Breast epithelium (tissue), 4 donors: ENCODE data around the gene TYSND1. TPM values are rescaled to one million over a fixed set of nuclear protein-coding genes. Genes with fewer than 3 reads are reported as not detected.
A peak's percentile ranks its signal among the peaks of the same experiment; 100 is the strongest.

Experiments
- DNase-seq, 2 donors: peaks; one replicate each; pipeline ENCODE4 v3.0.0-alpha.2; 2019; ENCODE audit warnings: low spot score in 2 of 2
- H3K27ac ChIP-seq, 2 donors: fragments of 200-600 bp; sonication (generic) in 1 of 2; one replicate each; pipeline ENCODE4 v1.5.1; 2016 to 2019; ENCODE audit warnings: mild to moderate bottlenecking in 1 of 2
- H3K27me3 ChIP-seq, 2 donors: fragments of 200-600 bp; sonication (generic) in 1 of 2; one replicate each; pipeline versions ENCODE4 v1.5.1 to v1.6.0; 2017 to 2019; ENCODE audit warnings: control low read depth in 1 of 2, mild to moderate bottlenecking in 1 of 2
- H3K36me3 ChIP-seq: fragments of 200-600 bp; one replicate; pipeline ENCODE4 v1.5.1; 2019
- H3K4me1 ChIP-seq, 2 donors: fragments of 200-600 bp; sonication (generic); one replicate each; pipeline ENCODE4 v1.5.1; 2016 to 2019; ENCODE audit warnings: control low read depth in 1 of 2
- H3K4me3 ChIP-seq, 3 donors: fragments of 200-600 bp; sonication (generic); 1 replicate in 2 of 3; 2 replicates in 1 of 3; pipeline ENCODE4 v1.5.1; 2016 to 2019; ENCODE audit warnings: mild to moderate bottlenecking in 3 of 3, moderate library complexity in 2 of 3
- H3K9me3 ChIP-seq, 2 donors: fragments of 200-600 bp; sonication (generic) in 1 of 2; one replicate each; pipeline ENCODE4 v1.5.1; 2016 to 2019; ENCODE audit warnings: control low read depth in 1 of 2
- POLR2A ChIP-seq: fragments of 450-650 bp; IDR thresholded peaks from one replicate; pipeline ENCODE4 v1.6.1; 2016; ENCODE audit warnings: antibody characterized with exemption, mild to moderate bottlenecking, moderate library complexity
- POLR2AphosphoS5 ChIP-seq, 3 donors: sonication (generic); formaldehyde crosslinking; IDR thresholded peaks; one replicate each; pipeline ENCODE4 v1.6.1; 2017; ENCODE audit warnings: antibody characterized with exemption in 3 of 3
- intact Hi-C: fragments of 100-400 bp; cut with DNase I; formaldehyde crosslinking; loops from one replicate; pipeline ENCODE4 v1.15.1; 2023; ENCODE audit warnings: low total_unique reads
- total RNA-seq, 3 donors: library from RNA; depleted of rRNA; stranded (reverse); fragments of >200 nt; gene quantifications; one replicate each; pipeline ENCODE4 v1.1.0, GENCODE V29; 2016
- TF ChIP-seq, protein P1 (sequence below), 3 donors: fragments of 450-650 bp; IDR thresholded peaks; one replicate each; pipeline ENCODE4 v1.5.1; 2016 to 2017; ENCODE audit warnings: antibody characterized with exemption in 3 of 3, mild to moderate bottlenecking in 3 of 3, moderate library complexity in 3 of 3

Gene TYSND1
- total RNA-seq, 3 donors from 2014 or later, result 12.5 to 19.9 (median 19.7) TPM

DNA sequence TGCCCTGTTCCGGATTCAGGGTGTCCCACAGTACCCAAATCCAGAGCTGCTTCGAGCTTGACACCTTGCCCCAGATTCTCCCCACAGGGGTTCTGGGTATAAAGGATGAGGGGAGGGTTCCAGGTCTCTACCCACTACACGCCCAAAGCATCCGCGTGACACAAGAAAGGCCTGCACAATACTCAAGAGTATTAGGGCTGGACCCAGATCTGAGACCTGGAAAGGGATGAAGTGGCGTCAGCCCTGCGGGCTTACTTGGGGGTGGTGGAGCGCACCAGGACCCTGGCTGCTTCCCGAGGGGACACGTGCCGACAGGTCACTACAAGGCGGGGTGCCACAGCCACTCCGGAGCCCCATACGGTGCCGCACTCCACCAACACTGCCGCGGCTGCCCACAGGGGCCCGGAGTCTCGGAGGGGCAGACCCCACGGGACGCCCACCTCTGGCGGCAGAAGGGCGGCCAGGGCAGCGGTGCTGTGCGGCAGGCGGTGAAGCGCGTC, 1.3 kb downstream of the TYSND1 start:
- DNase-seq, result no peak
- intact Hi-C loops, result no loop called here
- TF ChIP-seq POLR2A (no peak), POLR2AphosphoS5 (IDR thresholded peaks at IDR 0.05) (no peak)
- TF ChIP-seq, protein P1, sequence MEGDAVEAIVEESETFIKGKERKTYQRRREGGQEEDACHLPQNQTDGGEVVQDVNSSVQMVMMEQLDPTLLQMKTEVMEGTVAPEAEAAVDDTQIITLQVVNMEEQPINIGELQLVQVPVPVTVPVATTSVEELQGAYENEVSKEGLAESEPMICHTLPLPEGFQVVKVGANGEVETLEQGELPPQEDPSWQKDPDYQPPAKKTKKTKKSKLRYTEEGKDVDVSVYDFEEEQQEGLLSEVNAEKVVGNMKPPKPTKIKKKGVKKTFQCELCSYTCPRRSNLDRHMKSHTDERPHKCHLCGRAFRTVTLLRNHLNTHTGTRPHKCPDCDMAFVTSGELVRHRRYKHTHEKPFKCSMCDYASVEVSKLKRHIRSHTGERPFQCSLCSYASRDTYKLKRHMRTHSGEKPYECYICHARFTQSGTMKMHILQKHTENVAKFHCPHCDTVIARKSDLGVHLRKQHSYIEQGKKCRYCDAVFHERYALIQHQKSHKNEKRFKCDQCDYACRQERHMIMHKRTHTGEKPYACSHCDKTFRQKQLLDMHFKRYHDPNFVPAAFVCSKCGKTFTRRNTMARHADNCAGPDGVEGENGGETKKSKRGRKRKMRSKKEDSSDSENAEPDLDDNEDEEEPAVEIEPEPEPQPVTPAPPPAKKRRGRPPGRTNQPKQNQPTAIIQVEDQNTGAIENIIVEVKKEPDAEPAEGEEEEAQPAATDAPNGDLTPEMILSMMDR (IDR thresholded peaks at IDR 0.05), result no peak
- Histone ChIP-seq H3K9me3 (no peaks in the 10 kb centered on the region), H3K36me3 (no peaks in the 10 kb centered on the region), H3K27me3 (no peaks in the 10 kb centered on the region), H3K4me3 (peak overlapping the region; percentile 70 to 96 (median 75)), H3K4me1 (peaks cover 0 to 5% of the 10 kb centered on the region in 2 donors), H3K27ac (peak overlapping the region; percentile 85 to 94)

DNA sequence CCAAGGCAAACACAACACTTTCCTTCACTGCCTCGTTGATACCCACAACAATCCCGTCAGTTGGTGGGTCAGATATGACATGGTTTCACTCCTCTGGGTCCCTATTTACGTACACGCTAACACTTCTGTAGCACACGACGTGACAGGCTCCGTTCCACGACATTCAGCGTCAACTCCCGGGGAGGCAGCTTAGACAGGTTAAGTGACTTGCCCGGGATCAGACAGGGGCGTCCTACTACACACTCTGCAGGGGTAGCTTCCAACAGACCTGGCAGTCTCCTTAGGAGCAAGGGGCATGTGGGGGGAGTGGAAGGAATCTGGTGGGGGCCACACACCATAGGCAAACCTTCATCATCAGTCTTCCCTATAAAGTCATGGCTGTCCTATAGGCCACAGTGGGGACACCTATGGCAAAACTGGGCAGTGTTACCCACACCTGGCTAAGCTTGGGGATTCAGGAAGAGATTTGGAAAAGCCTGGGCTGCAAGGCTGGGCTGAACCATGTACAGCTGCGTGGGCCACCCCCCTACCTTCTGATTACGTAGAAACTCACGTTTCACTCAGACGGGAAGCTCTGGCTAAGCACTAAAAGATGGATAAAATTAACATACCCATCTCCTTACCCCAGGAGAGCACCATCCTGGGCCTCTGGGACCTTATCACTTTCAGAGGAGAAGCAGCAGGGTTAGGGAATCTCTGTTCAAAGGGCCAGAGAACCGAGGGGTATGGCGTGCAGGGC, 2.0 kb downstream of the TYSND1 start:
- Histone ChIP-seq H3K36me3 (no peaks in the 10 kb centered on the region), H3K4me3 (peak overlapping the region in 2 of 3 donors; percentile 75 to 96), H3K9me3 (no peaks in the 10 kb centered on the region), H3K27me3 (no peaks in the 10 kb centered on the region), H3K4me1 (peaks cover 0 to 5% of the 10 kb centered on the region in 2 donors), H3K27ac (peak overlapping the region in 1 of 2 donors; percentile 94)
- TF ChIP-seq POLR2AphosphoS5 (IDR thresholded peaks at IDR 0.05), result no peak
- no peak for TF ChIP-seq POLR2A
- TF ChIP-seq, protein P1 (IDR thresholded peaks at IDR 0.05), result no peak
- intact Hi-C loops, result no loop called here
- no peak for DNase-seq

DNA sequence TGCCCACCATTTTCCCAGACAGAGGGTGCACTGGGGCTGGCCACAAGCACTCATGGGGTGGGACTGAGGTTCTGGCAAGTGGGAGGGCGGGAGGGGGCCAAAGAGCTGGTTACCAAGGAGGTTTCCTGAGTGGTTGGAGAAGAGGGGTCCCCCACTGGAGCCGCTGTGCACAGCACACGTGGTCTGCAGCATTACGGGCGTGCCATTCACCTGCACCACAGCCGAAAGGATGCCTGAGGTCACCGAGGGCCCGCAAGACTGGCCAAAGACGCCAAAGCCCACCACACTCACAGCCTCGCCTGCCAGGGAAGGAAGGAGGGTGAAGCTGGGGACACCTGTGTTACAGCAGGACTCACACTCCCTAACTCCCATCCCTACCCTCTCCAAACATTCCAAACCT, 3.9 kb downstream of the TYSND1 start:
- Histone ChIP-seq H3K4me3 (no peak overlapping the region), H3K36me3 (no peaks in the 10 kb centered on the region), H3K27me3 (no peaks in the 10 kb centered on the region), H3K9me3 (no peaks in the 10 kb centered on the region), H3K4me1 (peaks cover 0 to 5% of the 10 kb centered on the region in 2 donors), H3K27ac (no peak overlapping the region)
- TF ChIP-seq POLR2A (no peak), POLR2AphosphoS5 (IDR thresholded peaks at IDR 0.05) (no peak)
- TF ChIP-seq, protein P1 (IDR thresholded peaks at IDR 0.05), result no peak
- intact Hi-C loops, result no loop called here
- DNase-seq, result no peak

DNA sequence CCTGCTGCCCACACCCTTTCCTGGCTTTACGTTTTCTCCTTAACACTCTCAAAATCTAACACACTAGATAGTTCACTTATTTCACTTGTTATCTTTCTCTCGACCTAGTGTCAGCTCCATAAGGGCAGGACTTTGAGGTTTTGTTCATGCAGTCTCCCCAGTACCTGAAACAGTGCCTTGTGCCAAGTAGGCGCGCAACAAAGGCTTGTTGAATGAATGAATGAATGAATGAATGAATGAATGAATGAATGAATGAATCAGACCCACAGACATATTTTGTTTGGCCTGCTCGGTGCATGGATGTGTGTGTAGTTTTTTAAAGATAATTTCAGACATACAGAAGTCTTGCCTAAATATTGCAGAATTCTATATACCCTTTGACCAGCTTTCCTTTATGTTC, 6.2 kb downstream of the TYSND1 start:
- no peaks in the 10 kb centered on the region for H3K36me3 ChIP-seq
- intact Hi-C loops, result no loop called here
- TF ChIP-seq POLR2A (no peak), POLR2AphosphoS5 (IDR thresholded peaks at IDR 0.05) (no peak)
- TF ChIP-seq, protein P1 (IDR thresholded peaks at IDR 0.05), result no peak
- DNase-seq, result no peak
- H3K9me3 ChIP-seq, result no peaks in the 10 kb centered on the region
- H3K4me3 ChIP-seq, result no peak overlapping the region
- peaks cover 0 to 5% of the 10 kb centered on the region in 2 donors for H3K4me1 ChIP-seq
- no peak overlapping the region for H3K27ac ChIP-seq
- H3K27me3 ChIP-seq, result no peaks in the 10 kb centered on the region

DNA sequence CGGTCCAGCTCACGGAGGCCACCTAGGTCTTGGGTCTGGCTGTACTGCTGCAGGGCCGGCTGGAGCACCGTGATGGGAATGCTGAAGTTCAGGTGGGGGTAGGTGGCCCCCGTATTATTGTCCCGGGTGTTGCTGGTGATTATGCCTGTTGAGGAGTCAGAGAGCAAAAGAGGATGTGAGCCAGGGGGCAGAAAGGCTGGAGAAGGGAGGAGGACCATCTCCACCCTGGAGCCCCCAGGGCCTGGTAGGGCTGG, 6.6 kb downstream of the TYSND1 start:
- TF ChIP-seq POLR2A (no peak), POLR2AphosphoS5 (IDR thresholded peaks at IDR 0.05) (no peak)
- H3K4me1 ChIP-seq, result peaks cover 0 to 5% of the 10 kb centered on the region in 2 donors
- no peaks in the 10 kb centered on the region for H3K36me3 ChIP-seq
- no peak for DNase-seq
- intact Hi-C loops, result no loop called here
- H3K9me3 ChIP-seq, result no peaks in the 10 kb centered on the region
- no peak overlapping the region for H3K27ac ChIP-seq
- no peaks in the 10 kb centered on the region for H3K27me3 ChIP-seq
- H3K4me3 ChIP-seq, result no peak overlapping the region
